MV-4-11 (cell line): Measurements from ENCODE around the gene ITPRID1.
A peak's percentile ranks its signal among the peaks of the same experiment; 100 is the strongest.
"Not testable (repeated sequence)": the region's sequence is repeated elsewhere in the genome, so short reads cannot be mapped to it uniquely, and the experiment has no call there.

Experiments
- DNase-seq: peaks from one replicate; lab custom pipeline; 2025; lab: John Stamatoyannopoulos, UW

ITPRID1 gene

DNA sequence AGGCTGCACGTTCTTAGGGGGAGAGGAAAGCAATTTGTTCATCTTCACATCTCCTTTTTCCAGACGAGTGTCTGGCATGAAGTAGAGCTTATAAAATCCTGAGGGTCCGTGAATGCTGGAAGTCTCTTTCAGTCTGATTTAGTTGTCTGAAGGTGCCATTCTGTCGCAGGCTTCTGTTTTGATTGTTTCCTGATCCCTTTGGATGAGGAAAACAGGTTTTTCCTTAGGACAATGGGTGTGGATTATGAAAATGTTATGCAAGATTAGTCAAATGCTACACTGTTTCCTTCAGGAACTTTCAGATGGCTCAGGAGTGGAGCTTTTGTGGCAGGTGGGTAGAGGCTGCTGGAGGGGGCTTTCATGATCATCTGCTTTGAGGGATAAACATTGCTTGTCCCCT is at the start of gene ITPRID1:
ITPRID1 (plus strand) TSS at position 301 of the 400 bp plus-strand sequence. CDS start 38,935 bp downstream, outside the sequence.
- DNase-seq, result no peak

GRCh38 chr7:31464601-31465000 is 49.3 kb upstream of the ITPRID1 start:
- DNase-seq, result no peak

- peak; percentile 18 for DNase-seq
Observed at GRCh38 chr7:31465285-31465684, 48.6 kb upstream of the ITPRID1 start.

DNA sequence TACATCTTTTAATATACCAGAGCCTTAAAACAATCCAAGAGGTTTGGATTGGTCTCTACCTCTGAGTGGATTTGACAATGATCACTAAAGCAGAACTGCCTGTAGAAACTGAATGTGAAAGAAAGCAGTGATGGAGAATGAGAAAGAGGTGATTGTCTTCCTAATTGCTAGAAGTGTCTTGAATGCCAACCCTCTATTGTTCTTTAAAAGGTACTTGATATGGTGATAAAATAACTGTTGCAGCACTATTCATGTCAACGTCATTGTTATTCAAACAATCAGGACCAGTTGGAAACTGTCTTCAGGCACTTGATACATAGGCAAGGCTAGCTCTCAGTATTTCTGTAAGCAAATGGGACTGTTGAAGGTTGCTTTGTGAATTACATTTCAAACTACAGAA is 47.9 kb upstream of the ITPRID1 start:
- no peak for DNase-seq

GRCh38 chr7:31470883-31471282 is 43.0 kb upstream of the ITPRID1 start:
- DNase-seq, result not testable (repeated sequence)

DNA sequence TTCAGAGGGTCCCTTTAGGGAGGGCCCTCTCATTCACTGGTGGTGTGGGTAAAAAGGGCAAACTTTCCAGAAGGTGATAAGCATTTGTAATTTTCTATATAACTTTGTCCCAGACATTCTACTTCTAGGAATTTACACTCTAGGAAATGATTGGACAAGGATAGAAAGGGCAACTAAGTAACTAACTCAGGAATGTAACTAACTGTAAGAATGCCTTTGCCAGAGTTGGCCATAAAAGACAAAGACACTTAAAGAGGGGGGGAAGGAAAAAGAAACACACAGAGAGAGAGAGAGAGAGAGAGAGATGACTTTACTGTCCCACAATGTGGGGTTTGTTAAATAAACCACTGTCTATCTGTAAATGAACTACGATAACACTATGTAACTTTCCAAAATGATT is 38.5 kb upstream of the ITPRID1 start:
- DNase-seq, result no peak

GRCh38 chr7:31476073-31476745 is 37.7 kb upstream of the ITPRID1 start:
- no peak for DNase-seq

GRCh38 chr7:31476941-31477677 is 36.8 kb upstream of the ITPRID1 start:
- no peak for DNase-seq

DNA sequence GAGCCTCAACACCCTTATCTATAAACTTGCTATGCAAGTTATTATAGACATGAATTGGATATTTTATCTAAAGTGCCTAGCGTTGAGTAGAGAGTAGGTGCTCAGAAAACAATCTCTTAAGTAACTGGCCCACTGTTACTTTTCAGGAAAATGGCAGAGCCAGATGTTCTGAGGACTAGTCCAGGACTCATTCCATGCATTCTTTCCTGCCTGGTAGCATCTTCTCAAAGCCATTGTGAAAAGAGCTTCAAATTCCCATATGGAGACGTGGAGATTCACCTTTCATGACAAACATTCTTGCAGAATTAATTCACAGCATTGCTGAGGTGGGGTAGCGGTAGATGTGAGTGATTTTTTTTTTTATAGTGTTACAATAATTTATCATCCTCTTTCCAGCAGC is 35.9 kb upstream of the ITPRID1 start:
- DNase-seq, result no peak

GRCh38 chr7:31478721-31479120 is 35.2 kb upstream of the ITPRID1 start:
- peak; percentile 85 for DNase-seq

DNA sequence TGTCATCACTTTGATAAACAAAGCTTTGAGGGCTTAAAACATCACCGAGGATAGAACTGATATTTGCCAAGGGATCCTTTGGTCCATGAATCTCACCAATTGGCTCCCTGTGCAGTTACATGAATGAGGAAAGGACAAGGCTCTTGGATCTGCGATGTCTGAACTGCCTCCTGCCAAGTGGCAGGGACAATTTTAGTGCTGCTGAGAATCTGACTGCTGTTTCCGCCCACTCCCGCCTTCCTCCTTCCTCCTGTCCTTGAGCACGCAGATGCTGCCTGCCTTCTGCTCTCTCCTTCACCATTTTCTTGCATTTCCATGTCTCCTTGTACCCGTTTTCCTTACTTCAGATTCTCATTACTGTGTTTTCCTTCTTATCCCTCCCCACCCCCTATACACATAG is 26.8 kb upstream of the ITPRID1 start:
- no peak for DNase-seq

DNA sequence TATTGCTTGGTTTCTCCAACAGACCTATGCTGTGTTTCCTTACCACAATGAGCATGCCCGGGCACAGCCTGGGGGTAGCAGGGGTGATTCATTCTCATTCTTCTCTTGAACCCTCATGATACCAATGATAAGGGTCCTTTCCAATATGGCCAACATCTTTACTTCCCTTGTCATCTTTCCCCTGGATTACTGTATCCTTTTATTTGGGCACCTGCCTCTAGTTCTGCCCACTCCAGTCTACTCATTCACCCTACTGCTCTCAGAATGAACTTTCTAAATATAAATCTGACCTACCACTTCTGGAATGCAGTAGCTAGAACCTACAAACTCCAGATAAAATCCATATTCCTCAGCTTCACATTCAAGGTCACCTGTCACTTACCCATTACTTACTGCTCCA is 26.4 kb upstream of the ITPRID1 start:
- DNase-seq, result no peak

- DNase-seq, result peak; percentile 36
Observed at GRCh38 chr7:31488562-31489203, 25.2 kb upstream of the ITPRID1 start.

- DNase-seq, result no peak
Observed at GRCh38 chr7:31490796-31491314, 23.0 kb upstream of the ITPRID1 start.

DNA sequence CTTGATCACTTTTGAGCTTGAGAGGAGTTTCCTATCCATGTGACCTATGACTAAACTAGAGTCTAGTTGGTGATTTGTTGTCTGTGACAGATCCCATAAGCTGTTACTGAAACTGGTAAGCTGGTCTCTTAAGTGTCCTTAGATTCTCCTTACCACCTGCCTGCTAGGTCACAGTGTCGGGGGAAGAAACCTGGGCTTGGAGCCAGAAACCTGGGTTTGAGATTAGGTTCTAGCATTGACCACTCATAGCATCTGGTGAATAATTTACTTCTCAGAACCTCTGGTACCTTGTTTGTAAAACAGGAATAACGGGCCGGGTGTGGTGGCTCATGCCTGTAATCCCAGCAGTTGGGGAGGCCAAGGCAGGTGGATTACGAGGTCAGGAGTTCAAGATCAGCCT is 21.8 kb upstream of the ITPRID1 start:
- no peak for DNase-seq

DNA sequence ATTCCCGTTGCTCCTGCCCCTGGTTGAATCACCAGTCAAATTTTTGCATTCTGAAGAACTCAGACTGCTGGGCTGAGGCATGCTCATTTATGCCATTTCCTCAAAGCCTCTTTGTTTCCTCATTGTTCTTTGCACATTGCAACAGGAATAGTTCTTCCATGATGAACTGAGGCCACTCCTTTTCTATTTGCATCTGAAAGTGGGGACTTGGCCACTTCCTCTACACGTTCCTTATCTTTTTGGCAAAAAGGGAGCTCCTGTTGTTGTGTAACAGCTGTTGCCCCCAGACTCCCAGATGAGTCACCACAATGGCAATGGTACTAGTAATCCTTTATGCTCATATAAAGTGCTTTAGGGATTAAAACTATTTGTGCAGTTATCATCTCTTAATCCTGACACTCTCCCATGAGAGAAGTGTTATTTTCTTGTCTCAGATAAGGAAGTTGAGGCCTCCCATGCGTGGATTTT is 20.1 kb upstream of the ITPRID1 start:
- peak; percentile 93 for DNase-seq

DNA sequence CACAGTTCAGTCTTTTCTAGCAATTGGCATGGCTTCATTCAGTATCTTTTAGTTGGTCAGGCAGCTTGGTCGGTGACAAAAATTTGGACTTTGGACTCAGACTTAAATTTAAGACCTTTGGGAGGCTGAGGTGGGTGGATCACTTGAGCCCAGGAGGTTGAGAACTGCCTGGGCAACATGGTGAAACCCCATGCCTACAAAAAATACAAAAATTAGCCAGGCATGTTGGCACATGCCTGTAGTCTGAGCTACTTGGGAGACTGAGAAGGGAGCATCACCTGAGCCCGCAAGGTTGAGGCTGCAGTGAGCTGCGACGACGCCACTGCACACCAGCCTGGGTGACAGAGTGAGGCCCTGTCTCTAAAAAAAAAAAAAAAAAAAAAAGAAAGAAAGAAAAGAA is 19.5 kb upstream of the ITPRID1 start:
- DNase-seq, result no peak

DNA sequence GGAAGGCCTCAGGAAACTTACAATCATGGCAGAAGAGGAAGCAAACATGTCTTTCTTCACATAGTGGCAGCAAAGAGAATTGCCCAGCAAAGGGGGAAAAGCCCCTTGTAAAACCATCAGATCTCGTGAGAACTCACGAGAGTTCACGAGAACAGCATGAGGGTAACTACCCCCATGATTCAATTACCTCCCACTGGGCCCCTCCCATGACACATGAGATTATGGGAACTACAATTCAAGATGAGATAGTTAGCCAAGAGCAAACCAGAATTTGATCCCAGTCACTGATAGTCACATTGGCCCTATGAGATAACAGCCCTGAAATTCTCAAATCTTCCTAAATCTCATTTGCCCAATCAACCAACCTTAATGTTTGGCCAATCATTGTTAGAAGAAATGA is 18.2 kb upstream of the ITPRID1 start:
- peak; percentile 3 for DNase-seq

DNA sequence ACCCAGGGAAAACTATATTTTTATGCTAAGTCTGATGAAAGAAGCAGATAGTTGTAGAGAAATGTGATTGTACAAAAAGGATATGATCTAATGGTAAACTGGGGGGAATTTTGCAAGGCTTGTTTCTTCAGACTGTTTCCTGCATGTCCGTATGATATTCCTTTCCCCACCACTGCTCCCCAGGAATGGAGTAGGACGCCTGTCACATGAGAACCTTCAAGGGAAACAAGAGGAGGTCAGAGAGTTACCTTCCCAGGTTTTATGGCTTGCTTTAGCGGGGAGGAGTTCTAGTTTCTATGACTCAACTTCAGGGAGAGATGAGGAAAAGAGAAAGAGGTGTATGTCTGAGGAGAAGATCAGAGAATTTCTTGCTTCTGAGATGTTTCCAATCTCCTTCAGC is 16.4 kb upstream of the ITPRID1 start:
- DNase-seq, result no peak

DNA sequence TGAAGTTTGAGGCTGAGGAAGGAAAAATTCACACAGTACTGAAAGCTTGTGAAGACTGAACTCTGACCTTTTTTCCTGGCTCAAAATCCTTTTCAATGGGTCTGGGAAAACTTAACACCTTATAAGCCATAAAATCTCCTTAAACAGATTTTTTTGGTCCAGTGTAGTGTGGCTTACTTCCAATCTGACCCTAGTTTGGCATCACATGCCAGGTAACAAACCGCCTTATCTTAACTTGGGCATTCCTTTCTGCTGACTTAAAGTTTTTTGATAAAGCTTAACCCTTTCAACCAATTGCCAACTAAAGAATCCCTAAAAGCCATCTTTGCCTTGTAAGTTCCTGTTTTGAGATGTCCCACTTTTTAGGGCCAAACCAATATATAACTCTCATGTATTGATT is 13.2 kb upstream of the ITPRID1 start:
- no peak for DNase-seq

- DNase-seq, result no peak
Observed at GRCh38 chr7:31508823-31509222, 5.1 kb upstream of the ITPRID1 start.

- no peak for DNase-seq
Observed at GRCh38 chr7:31512166-31512565, 1.7 kb upstream of the ITPRID1 start.
